HepG2 (cell line): ENCODE data around the gene SPAG9. TPM values are rescaled to one million over a fixed set of nuclear protein-coding genes. Genes with fewer than 3 reads are reported as not detected.
A peak's percentile ranks its signal among the peaks of the same experiment; 100 is the strongest.

Experiments used
- CENPBD1 ChIP-seq: sonication (generic); formaldehyde crosslinking; IDR thresholded peaks from 2 replicates; pipeline ENCODE4 v1.8.0; 2022; ENCODE audit warnings: missing genetic modification reagents, low read depth, mild to moderate bottlenecking, borderline replicate concordance
- FOXP1 ChIP-seq, 2 experiments: fragments of 450-650 bp in 1 of 2; IDR thresholded peaks; 2 replicates each; pipeline ENCODE4 v1.6.1; 2017 to 2018; ENCODE audit warnings: antibody characterized with exemption in 1 of 2
- HDAC2 ChIP-seq: sonication (generic); formaldehyde crosslinking; IDR thresholded peaks from 2 replicates; pipeline ENCODE4 v1.4.0; 2020; ENCODE audit warnings: missing genetic modification reagents
- IRF2 ChIP-seq: IDR thresholded peaks from 2 replicates; pipeline ENCODE4 v1.6.1; 2018; ENCODE audit warnings: missing genetic modification reagents, missing compliant biosample characterization
- KDM5B ChIP-seq: sonication (generic); formaldehyde crosslinking; IDR thresholded peaks from 2 replicates; pipeline ENCODE4 v1.4.0; 2020; ENCODE audit warnings: missing genetic modification reagents, mild to moderate bottlenecking, borderline replicate concordance
- NFIC ChIP-seq: IDR thresholded peaks from 2 replicates; pipeline ENCODE4 v1.6.1; 2012; ENCODE audit warnings: mild to moderate bottlenecking, low read length, inconsistent platforms
- NFYB ChIP-seq: sonication (generic); formaldehyde crosslinking; IDR thresholded peaks from 2 replicates; pipeline ENCODE4 v1.4.0; 2020; ENCODE audit warnings: missing genetic modification reagents
- PHF21A ChIP-seq: sonication (generic); formaldehyde crosslinking; IDR thresholded peaks from 2 replicates; pipeline ENCODE4 v1.5.0; 2020; ENCODE audit warnings: mild to moderate bottlenecking, missing genetic modification reagents
- RFXANK ChIP-seq: IDR thresholded peaks from 2 replicates; pipeline ENCODE4 v1.6.1; 2016
- SIX4 ChIP-seq: sonication (generic); formaldehyde crosslinking; IDR thresholded peaks from 2 replicates; pipeline ENCODE4 v1.4.0; 2020; ENCODE audit warnings: missing genetic modification reagents
- TEAD3 ChIP-seq: optimal IDR thresholded peaks from 2 replicates; pipeline ENCODE3; 2016; ENCODE audit warnings: borderline replicate concordance
- TGIF2 ChIP-seq: IDR thresholded peaks from 2 replicates; pipeline ENCODE4 v1.6.1; 2016; ENCODE audit warnings: control low read depth, missing compliant biosample characterization
- ZBTB34 ChIP-seq: sonication (generic); formaldehyde crosslinking; IDR thresholded peaks from 2 replicates; pipeline ENCODE4 v1.8.0; 2022; ENCODE audit warnings: mild to moderate bottlenecking, missing genetic modification reagents
- ZNF142 ChIP-seq: sonication (generic); formaldehyde crosslinking; IDR thresholded peaks from 2 replicates; pipeline ENCODE4 v1.4.0; 2020; ENCODE audit warnings: missing genetic modification reagents
- ZNF18 ChIP-seq: sonication (generic); formaldehyde crosslinking; IDR thresholded peaks from 2 replicates; pipeline ENCODE4 v1.8.0; 2022; ENCODE audit warnings: mild to moderate bottlenecking, missing genetic modification reagents; ENCODE audit not compliant: insufficient replicate concordance
- ZNF350 ChIP-seq: sonication (generic); formaldehyde crosslinking; IDR thresholded peaks from 2 replicates; pipeline ENCODE4 v1.4.0; 2020; ENCODE audit warnings: mild to moderate bottlenecking, low read depth, missing genetic modification reagents, borderline replicate concordance
- ZNF710 ChIP-seq: sonication (generic); formaldehyde crosslinking; IDR thresholded peaks from 2 replicates; pipeline ENCODE4 v1.5.0; 2020; ENCODE audit warnings: mild to moderate bottlenecking, missing genetic modification reagents, borderline replicate concordance
- ZNF879 ChIP-seq: sonication (generic); formaldehyde crosslinking; IDR thresholded peaks from 2 replicates; pipeline ENCODE4 v1.8.1; 2023; ENCODE audit warnings: missing genetic modification reagents
- polyA plus RNA-seq, 8 experiments: library from polyadenylated mRNA; depleted of rRNA in 3 of 8; stranded (reverse) in 7 of 8; unstranded in 1 of 8; fragments of >200 nt; fragmentation: Illumina TruSeq in 4 of 8; extraction: Trizol in 4 of 8; gene quantifications; 2 replicates each; pipeline versions ENCODE4 v1.2.1 to v1.2.3, GENCODE V29; 2011 to 2016; ENCODE audit warnings: low read depth in 4 of 8, missing spikeins in 1 of 8, mixed read lengths in 1 of 8; ENCODE audit not compliant: insufficient read depth in 1 of 8
- total RNA-seq, 5 experiments: library from RNA; depleted of rRNA; stranded (reverse); fragments of >200 nt; fragmentation: Illumina TruSeq; extraction: Trizol; gene quantifications; 2 replicates each; pipeline ENCODE4 v1.2.3, GENCODE V29; 2016; ENCODE audit warnings: low read depth in 1 of 5

The SPAG9 gene
- total and polyA plus RNA-seq, 2 of the 13 experiments (the other 11 are each of a cell fraction or from before 2014, with no cell fraction given), result 43.2 to 78.6 TPM

- TF ChIP-seq ZNF142 (CRISPR knock-in tag) (no peak), NFIC (no peak), ZNF710 (peak; percentile 47; the same call in 1 of the 2 replicates), HDAC2 (CRISPR knock-in tag) (peak; percentile 90), ZBTB34 (CRISPR knock-in tag) (no peak), ZNF18 (no peak), KDM5B (no peak), TGIF2 (CRISPR knock-in tag) (0 out of 2 replicates have a peak, but pooled peaks have one; percentile 27), FOXP1 (IDR thresholded peaks at IDR 0.05) (no peak), FOXP1 (CRISPR knock-in tag; IDR thresholded peaks at IDR 0.05) (peak; percentile 79; the same call in 1 of the 2 replicates), NFYB (CRISPR knock-in tag) (no peak), RFXANK (peak; percentile 43; the same call in 1 of the 2 replicates), TEAD3 (CRISPR knock-in tag) (peak; percentile 77), CENPBD1 (CRISPR knock-in tag) (no peak), PHF21A (CRISPR knock-in tag) (peak; percentile 88), IRF2 (CRISPR knock-in tag) (peak; percentile 71), ZNF350 (CRISPR knock-in tag) (no peak; the same call in 1 of the 2 replicates), SIX4 (CRISPR knock-in tag) (no peak), ZNF879 (CRISPR knock-in tag) (no peak)
Measured at GRCh38 chr17:50979524-50979927, 141.1 kb downstream of the SPAG9 start (continued).
